Tibial nerve (tissue), 4 donors: ENCODE results near the gene YAF2. TPM values are rescaled to one million over a fixed set of nuclear protein-coding genes. Genes with fewer than 3 reads are reported as not detected.

Experiments
- DNase-seq, 2 donors: peaks; one replicate each; pipeline ENCODE4 v3.0.0-alpha.2; 2019; ENCODE audit warnings: low spot score in 2 of 2
- H3K27ac ChIP-seq, 4 donors: fragments of 200-600 bp; sonication (generic) in 3 of 4; one replicate each; pipeline ENCODE4 v1.5.1; 2017 to 2019; ENCODE audit warnings: mild to moderate bottlenecking in 1 of 4
- H3K27me3 ChIP-seq, 2 donors: fragments of 200-600 bp; sonication (generic) in 1 of 2; one replicate each; pipeline versions ENCODE4 v1.5.1 to v1.6.0; 2017 to 2019
- H3K36me3 ChIP-seq, 3 donors: fragments of 200-600 bp; sonication (generic); one replicate each; pipeline ENCODE4 v1.5.1; 2018 to 2019
- H3K4me1 ChIP-seq, 4 donors: fragments of 200-600 bp; sonication (generic) in 3 of 4; one replicate each; pipeline ENCODE4 v1.5.1; 2017 to 2019
- H3K4me3 ChIP-seq, 4 donors: fragments of 200-600 bp; sonication (generic) in 3 of 4; one replicate each; pipeline ENCODE4 v1.5.1; 2017 to 2019; ENCODE audit warnings: mild to moderate bottlenecking in 1 of 4, moderate library complexity in 1 of 4
- H3K9me3 ChIP-seq, 4 donors: fragments of 200-600 bp; sonication (generic) in 3 of 4; one replicate each; pipeline ENCODE4 v1.5.1; 2017 to 2019
- CTCF ChIP-seq, 5 experiments: fragments of 200-600 bp in 3 of 5; fragments of 450-650 bp in 2 of 5; sonication (generic) in 3 of 5; IDR thresholded peaks; one replicate each; pipeline ENCODE4 v1.5.1; 2016 to 2019; ENCODE audit warnings: antibody characterized with exemption in 5 of 5, mild to moderate bottlenecking in 3 of 5, moderate library complexity in 2 of 5
- EP300 ChIP-seq, 2 donors: sonication (generic); formaldehyde crosslinking; IDR thresholded peaks; one replicate each; pipeline ENCODE4 v1.6.1; 2017; ENCODE audit warnings: antibody characterized with exemption in 2 of 2, mild to moderate bottlenecking in 1 of 2
- POLR2A ChIP-seq, 2 donors: fragments of 450-650 bp; IDR thresholded peaks; one replicate each; pipeline ENCODE4 v1.6.1; 2017; ENCODE audit warnings: antibody characterized with exemption in 2 of 2, mild to moderate bottlenecking in 2 of 2, moderate library complexity in 2 of 2
- WGBS, 2 donors: methylation state at CpG; one replicate each; pipeline ENCODE4 v1.1.5; 2018; 5-methylcytosine and 5-hydroxymethylcytosine counted together
- total RNA-seq, 4 donors: library from RNA; depleted of rRNA; stranded (reverse); fragments of >200 nt; gene quantifications; one replicate each; pipeline ENCODE4 v1.1.0, GENCODE V29; 2016

The YAF2 gene
- 10 to 100 TPM; 25.7 to 66.0 (median 38.7) TPM for total RNA-seq

- no peaks in the 10 kb centered on the region for H3K36me3 ChIP-seq
- peak within 1 kb of the TSS; percentile 86 to 95 (median 90) for H3K27ac ChIP-seq
- no peak for TF ChIP-seq CTCF (IDR thresholded peaks at IDR 0.05)
- TF ChIP-seq EP300 (IDR thresholded peaks at IDR 0.05) = peak in 1 of 2 donors; percentile 2
- TF ChIP-seq POLR2A (IDR thresholded peaks at IDR 0.05) = peak in 1 of 2 donors; percentile 43
- peak within 1 kb of the TSS; percentile 71 to 91 (median 84) for H3K4me3 ChIP-seq
- no peaks in the 10 kb centered on the region for H3K9me3 ChIP-seq
- H3K4me1 ChIP-seq = peaks cover 0 to 40% (median 6%) of the 10 kb centered on the region in 4 donors
- WGBS, 2 donors = 5 to 6% methylated on average over 23 to 31 of the region's 69 CpGs
- H3K27me3 ChIP-seq = no peaks in the 10 kb centered on the region
- DNase-seq = peak; percentile 79 to 80
These were observed at the start of gene YAF2 for GRCh38 chr12:42238240-42239140. TSS of gene YAF2 (minus strand) at chr12:42238248. CDS start at chr12:42238180, 68 bp downstream.

GRCh38 chr12:42286741-42287140 is 48.7 kb upstream of the YAF2 start:
- Histone ChIP-seq H3K36me3 (no peaks in the 10 kb centered on the region), H3K9me3 (no peaks in the 10 kb centered on the region), H3K27ac (no peak overlapping the region), H3K4me3 (no peak overlapping the region), H3K4me1 (no peaks in the 10 kb centered on the region), H3K27me3 (no peaks in the 10 kb centered on the region)
- 89% methylated on average over 25 to 26 of the region's 26 CpGs for WGBS, 2 donors
- DNase-seq = no peak
- TF ChIP-seq POLR2A (IDR thresholded peaks at IDR 0.05) (no peak), EP300 (IDR thresholded peaks at IDR 0.05) (no peak), CTCF (IDR thresholded peaks at IDR 0.05) (no peak)

- Histone ChIP-seq H3K27me3 (no peaks in the 10 kb centered on the region), H3K9me3 (no peaks in the 10 kb centered on the region), H3K36me3 (no peaks in the 10 kb centered on the region), H3K4me1 (no peaks in the 10 kb centered on the region), H3K27ac (no peak overlapping the region), H3K4me3 (no peak overlapping the region)
- TF ChIP-seq POLR2A (IDR thresholded peaks at IDR 0.05) (no peak), EP300 (IDR thresholded peaks at IDR 0.05) (no peak), CTCF (IDR thresholded peaks at IDR 0.05) (no peak)
- DNase-seq = no peak
- WGBS, 2 donors = 95 to 98% methylated on average over 2 of the region's 2 CpGs
These were observed 47.4 kb upstream of the YAF2 start for GRCh38 chr12:42285431-42285830.

GRCh38 chr12:42284876-42285275 is 46.8 kb upstream of the YAF2 start:
- no peaks in the 10 kb centered on the region for H3K4me1 ChIP-seq
- no peak for TF ChIP-seq POLR2A (IDR thresholded peaks at IDR 0.05)
- TF ChIP-seq CTCF (IDR thresholded peaks at IDR 0.05) = no peak
- no peak for TF ChIP-seq EP300 (IDR thresholded peaks at IDR 0.05)
- no peak for DNase-seq
- 85 to 88% methylated on average over 2 of the region's 2 CpGs for WGBS, 2 donors
- no peak overlapping the region for H3K27ac ChIP-seq
- no peaks in the 10 kb centered on the region for H3K27me3 ChIP-seq
- H3K9me3 ChIP-seq = no peaks in the 10 kb centered on the region
- no peak overlapping the region for H3K4me3 ChIP-seq
- no peaks in the 10 kb centered on the region for H3K36me3 ChIP-seq

GRCh38 chr12:42284157-42284556 is 46.1 kb upstream of the YAF2 start:
- DNase-seq = no peak
- Histone ChIP-seq H3K4me3 (no peak overlapping the region), H3K27ac (no peak overlapping the region), H3K9me3 (no peaks in the 10 kb centered on the region), H3K27me3 (no peaks in the 10 kb centered on the region), H3K36me3 (no peaks in the 10 kb centered on the region), H3K4me1 (no peaks in the 10 kb centered on the region)
- TF ChIP-seq EP300 (IDR thresholded peaks at IDR 0.05) (no peak), CTCF (IDR thresholded peaks at IDR 0.05) (no peak), POLR2A (IDR thresholded peaks at IDR 0.05) (no peak)
- 80 to 100% methylated on average over 1 of the region's 1 CpG for WGBS, 2 donors
